HCT116 (cell line): ENCODE data around the gene IQCK. TPM values are rescaled to one million over a fixed set of nuclear protein-coding genes. Genes with fewer than 3 reads are reported as not detected.

Experiments used
- ATAC-seq: fragments of 200-7000 bp; cut with Tn5 transposase; 2 replicates; pipeline ENCODE4 v1.9.1; 2020; ENCODE audit warnings: mild to moderate bottlenecking, moderate library complexity
- BruUV-seq: library from RNA; stranded (reverse); fragments of 400-500 nt; replicated peaks from 2 replicates; lab custom pipeline; 2021; lab: Mats Ljungman, UMichigan
- CTCF ChIA-PET: fragments of 300-600 bp; sonication (Branson Sonifier 250); formaldehyde crosslinking; loops from one replicate; lab custom pipeline; 2021; ENCODE audit warnings: antibody characterized with exemption; lab: Charles Lee
- POLR2A ChIA-PET: fragments of 300-600, 350-600 bp; sonication (Branson Sonifier 250); formaldehyde crosslinking; loops from one replicate; lab custom pipeline; 2021; ENCODE audit warnings: antibody characterized with exemption; lab: Charles Lee
- RAD21 ChIA-PET, 2 experiments: fragments of 300-600 bp; sonication (Branson Sonifier 250); formaldehyde crosslinking; loops; one replicate each; lab custom pipeline; 2023; ENCODE audit warnings: low total read pairs in 2 of 2; ENCODE audit not compliant: uncharacterized antibody in 2 of 2, unreplicated experiment in 2 of 2, low non-redundant PET in 1 of 2; lab: Charles Lee
- DNase-seq: peaks from one replicate; pipeline ENCODE4 v3.0.0-alpha.2; 2010; ENCODE audit warnings: low read depth, low spot score
- H2AFZ ChIP-seq: fragments of 200-600 bp; shearing (Covaris generic), sonication (generic); 2 replicates; pipeline ENCODE4 v1.6.1; 2017; ENCODE audit warnings: low read depth, mixed run types, mixed read lengths, antibody characterized with exemption, low read length; ENCODE audit not compliant: poor library complexity, severe bottlenecking
- H3K27ac ChIP-seq: 2 replicates; pipeline ENCODE4 v1.5.1; 2012; ENCODE audit warnings: low read depth, low read length
- H3K27me3 ChIP-seq: fragments of 200-600 bp; sonication (generic); 2 replicates; pipeline ENCODE4 v1.6.1; 2016; ENCODE audit warnings: mixed run types, low read length, mixed read lengths; ENCODE audit not compliant: insufficient read depth
- H3K36me3 ChIP-seq, 2 experiments: fragments of 200-500 bp in 1 of 2; fragments of 200-600 bp in 1 of 2; sonication (Bioruptor generic) in 1 of 2; sonication (generic) in 1 of 2; 2 replicates each; pipeline versions ENCODE4 v1.5.1 to v1.6.1; 2014 to 2016; ENCODE audit warnings: low read length in 2 of 2, inconsistent platforms in 1 of 2, mixed read lengths in 1 of 2, mixed run types in 1 of 2; ENCODE audit not compliant: insufficient read depth in 2 of 2, control insufficient read depth in 1 of 2
- H3K4me1 ChIP-seq, 2 experiments: fragments of 200-600 bp in 1 of 2; sonication (generic) in 1 of 2; 2 replicates each; pipeline versions ENCODE4 v1.5.1 to v1.6.1; 2012 to 2017; ENCODE audit warnings: low read length in 2 of 2, inconsistent platforms in 1 of 2, mild to moderate bottlenecking in 1 of 2, mixed read lengths in 1 of 2, mixed run types in 1 of 2, moderate library complexity in 1 of 2; ENCODE audit not compliant: insufficient read depth in 2 of 2, control insufficient read depth in 1 of 2
- H3K4me2 ChIP-seq: fragments of 200-600 bp; sonication (generic); 2 replicates; pipeline ENCODE4 v1.6.1; 2017; ENCODE audit warnings: mixed run types, low read length, mixed read lengths
- H3K4me3 ChIP-seq, 2 experiments: fragments of 200-600 bp in 1 of 2; sonication (generic) in 1 of 2; replicated peaks in 1 of 2; 2 replicates each; pipeline ENCODE4 v1.5.1; 2011 to 2016; ENCODE audit warnings: low read length in 2 of 2, control low read depth in 1 of 2, low read depth in 1 of 2, mild to moderate bottlenecking in 1 of 2, mixed read lengths in 1 of 2, mixed run types in 1 of 2
- H3K79me2 ChIP-seq: fragments of 200-600 bp; sonication (generic); 2 replicates; pipeline ENCODE4 v1.6.1; 2017; ENCODE audit warnings: mild to moderate bottlenecking, mixed run types, low read length, moderate library complexity, mixed read lengths; ENCODE audit not compliant: insufficient read depth
- H3K9ac ChIP-seq: fragments of 200-600 bp; sonication (generic); 2 replicates; pipeline ENCODE4 v1.6.1; 2016; ENCODE audit warnings: low read length, mixed read lengths
- H3K9me2 ChIP-seq: fragments of 200-600 bp; sonication (generic), shearing (Covaris generic); 2 replicates; pipeline ENCODE4 v1.6.1; 2017; ENCODE audit warnings: mixed run types, mild to moderate bottlenecking, moderate library complexity; ENCODE audit not compliant: insufficient read depth
- H3K9me3 ChIP-seq, 2 experiments: fragments of 200-500 bp in 1 of 2; fragments of 200-600 bp in 1 of 2; sonication (Bioruptor generic) in 1 of 2; sonication (generic) in 1 of 2; 2 replicates each; pipeline ENCODE4 v1.6.1; 2014 to 2017; ENCODE audit warnings: low read length in 2 of 2, mixed read lengths in 2 of 2, inconsistent platforms in 1 of 2, low read depth in 1 of 2, mild to moderate bottlenecking in 1 of 2, mixed run types in 1 of 2, moderate library complexity in 1 of 2; ENCODE audit not compliant: control insufficient read depth in 1 of 2, insufficient read depth in 1 of 2
- H4K20me1 ChIP-seq: fragments of 200-600 bp; sonication (generic), shearing (Covaris generic); 2 replicates; pipeline ENCODE4 v1.6.1; 2017; ENCODE audit warnings: mixed run types, mild to moderate bottlenecking, moderate library complexity; ENCODE audit not compliant: insufficient read depth
- ATF3 ChIP-seq: IDR thresholded peaks from 2 replicates; pipeline ENCODE4 v1.6.1; 2012
- CBX3 ChIP-seq: IDR thresholded peaks from 2 replicates; pipeline ENCODE4 v1.6.1; 2012; ENCODE audit warnings: low read depth
- CTCF ChIP-seq, 3 experiments: fragments of 200-600 bp in 1 of 3; sonication (generic) in 1 of 3; IDR thresholded peaks in 2 of 3; conservative IDR thresholded peaks in 1 of 3; 2 replicates each; pipeline ENCODE4 v1.5.1; 2012 to 2017; ENCODE audit warnings: low read depth in 2 of 3, low read length in 2 of 3, antibody characterized with exemption in 1 of 3, borderline replicate concordance in 1 of 3, control low read depth in 1 of 3, mild to moderate bottlenecking in 1 of 3, mixed read lengths in 1 of 3, mixed run types in 1 of 3, moderate library complexity in 1 of 3; ENCODE audit not compliant: insufficient read depth in 1 of 3
- EGR1 ChIP-seq: IDR thresholded peaks from 2 replicates; pipeline ENCODE4 v1.6.1; 2012; ENCODE audit warnings: low read depth
- ELF1 ChIP-seq: IDR thresholded peaks from 2 replicates; pipeline ENCODE4 v1.6.1; 2012; ENCODE audit warnings: low read depth, borderline replicate concordance
- FOSL1 ChIP-seq: IDR thresholded peaks from 2 replicates; pipeline ENCODE4 v1.6.1; 2012; ENCODE audit warnings: low read depth
- JUND ChIP-seq: IDR thresholded peaks from 2 replicates; pipeline ENCODE4 v1.6.1; 2012
- POLR2A ChIP-seq: IDR thresholded peaks from 2 replicates; pipeline ENCODE4 v1.7.0; 2011; ENCODE audit warnings: borderline replicate concordance; ENCODE audit not compliant: insufficient read depth, insufficient read length; ENCODE audit errors: extremely low read depth
- REST ChIP-seq: IDR thresholded peaks from 2 replicates; pipeline ENCODE4 v1.6.1; 2012; ENCODE audit warnings: low read depth
- SP1 ChIP-seq: IDR thresholded peaks from 2 replicates; pipeline ENCODE4 v1.6.1; 2012; ENCODE audit warnings: low read depth
- TCF7L2 ChIP-seq: IDR thresholded peaks from 2 replicates; pipeline ENCODE4 v1.7.0; 2011; ENCODE audit warnings: borderline replicate concordance, inconsistent platforms; ENCODE audit not compliant: insufficient read depth, insufficient read length; ENCODE audit errors: extremely low read depth
- YY1 ChIP-seq: IDR thresholded peaks from 2 replicates; pipeline ENCODE4 v1.6.1; 2011; ENCODE audit warnings: low read length, low read depth, moderate library complexity, mild to moderate bottlenecking; ENCODE audit not compliant: insufficient replicate concordance; ENCODE audit errors: extremely low read depth
- ZNF274 ChIP-seq: fragments of 200-500 bp; sonication (Bioruptor generic); IDR thresholded peaks from 2 replicates; pipeline ENCODE4 v1.6.1; 2014; ENCODE audit warnings: mild to moderate bottlenecking, low read depth, low read length, inconsistent platforms
- intact Hi-C: fragments of 100-400 bp; cut with micrococcal nuclease; formaldehyde crosslinking; loops from 2 replicates; pipeline ENCODE4 v1.10.0; 2022
- total RNA-seq: library from RNA; stranded (reverse); gene quantifications from one replicate; pipeline ENCODE4 v1.2.1, GENCODE V29; 2021; ENCODE audit not compliant: unreplicated experiment

IQCK gene
- total RNA-seq, 1 experiment from 2014 or later, result 11.8 TPM

- Histone ChIP-seq H3K27ac (no peak overlapping the region), H3K9ac (no peak overlapping the region), H3K79me2 (no peaks in the 10 kb centered on the region), H3K36me3 (no peaks in the 10 kb centered on the region), H3K27me3 (no peaks in the 10 kb centered on the region)
- TF ChIP-seq POLR2A (no peak), ZNF274 (no peak), JUND (no peak), FOSL1 (no peak), ELF1 (no peak), ATF3 (no peak), EGR1 (no peak), TCF7L2 (no peak), CBX3 (no peak), YY1 (no peak), SP1 (no peak), CTCF (IDR thresholded peaks at IDR 0.05 in 2 of 3, conservative IDR thresholded peaks at IDR 0.05 in 1 of 3; ENCODE audit: borderline replicate concordance in 1 of 3, insufficient read depth in 1 of 3, low read depth in 2 of 3, low read length in 2 of 3) (no peak), REST (no peak)
- TF ChIP-seq, all 23 proteins: peak for 0
- ATAC-seq, result no peak
- intact Hi-C loops, result no loop called here
- no peak overlapping the region for H2AFZ ChIP-seq
- no peaks in the 10 kb centered on the region for H3K9me3 ChIP-seq
- CTCF ChIA-PET, result no interaction called here
- H3K4me1 ChIP-seq, result no peaks in the 10 kb centered on the region
- BruUV-seq, result no TSS peak
- H4K20me1 ChIP-seq, result no peaks in the 10 kb centered on the region
- H3K4me2 ChIP-seq, result no peak overlapping the region
- no peaks in the 10 kb centered on the region for H3K9me2 ChIP-seq
- RAD21 ChIA-PET, result no interaction called here
- no peak for DNase-seq
- POLR2A ChIA-PET, result no interaction called here
- no peak overlapping the region for H3K4me3 ChIP-seq
Measured at GRCh38 chr16:19746561-19746960, 28.5 kb downstream of the IQCK start.
